A549 (cell line): ENCODE measurements around the gene FIGLA. TPM values are rescaled to one million over a fixed set of nuclear protein-coding genes. Genes with fewer than 3 reads are reported as not detected.

Source experiments
- ATAC-seq, 2 experiments: fragments of 200-7000 bp in 1 of 2; fragments of >200 bp in 1 of 2; cut with Nextera tagmentation in 1 of 2; cut with Tn5 transposase in 1 of 2; 3 replicates each; pipeline versions ENCODE4 v1.8.0 to v1.9.1; 2018 to 2020; ENCODE audit warnings: mild to moderate bottlenecking in 1 of 2, moderate library complexity in 1 of 2
- CTCF ChIA-PET: fragments of 300-600 bp; sonication (Branson Sonifier 250); formaldehyde crosslinking; extraction: SDS; loops from one replicate; lab custom pipeline; 2021; ENCODE audit warnings: antibody characterized with exemption, inconsistent platforms; lab: Yijun Ruan, JAX
- POLR2A ChIA-PET: fragments of 350-600 bp; formaldehyde crosslinking; extraction: SDS; loops from one replicate; lab custom pipeline; 2021; ENCODE audit warnings: antibody characterized with exemption, inconsistent platforms; lab: Yijun Ruan, JAX
- DNase-seq, 2 experiments: peaks; one replicate each; pipeline versions ENCODE4 v3.0.0 to v3.0.0-alpha.2; 2011 to 2016; ENCODE audit warnings: low read depth in 1 of 2, low spot score in 1 of 2
- FAIRE-seq: peaks from 2 replicates; lab custom pipeline; 2011; peaks lifted over from hg19 to GRCh38; lab: Jason Lieb, UNC
- H3K27ac ChIP-seq, 2 experiments: fragments of >200 bp; sonication (Bioruptor Twin); formaldehyde crosslinking; 3 replicates each; pipeline ENCODE4 v1.5.1; 2016 to 2017
- H3K4me1 ChIP-seq: fragments of >200 bp; sonication (Bioruptor Twin); formaldehyde crosslinking; 3 replicates; pipeline ENCODE4 v1.6.1; 2016
- H3K4me2 ChIP-seq: fragments of >200 bp; sonication (Bioruptor Twin); formaldehyde crosslinking; 3 replicates; pipeline ENCODE4 v1.6.1; 2016
- H3K4me3 ChIP-seq: fragments of >200 bp; sonication (Bioruptor Twin); formaldehyde crosslinking; 3 replicates; pipeline ENCODE4 v1.5.1; 2016
- H3K9me3 ChIP-seq: fragments of >200 bp; sonication (Bioruptor Twin); formaldehyde crosslinking; 3 replicates; pipeline ENCODE4 v1.6.1; 2016
- BCL3 ChIP-seq: fragments of >200 bp; sonication (Bioruptor Twin); formaldehyde crosslinking; IDR thresholded peaks from 3 replicates; pipeline ENCODE4 v1.6.1; 2016
- BHLHE40 ChIP-seq: IDR thresholded peaks from 2 replicates; pipeline ENCODE4 v1.6.1; 2012; ENCODE audit warnings: low read depth, low read length, inconsistent platforms
- CHD2 ChIP-seq: fragments of 150-350 bp; IDR thresholded peaks from 2 replicates; pipeline ENCODE4 v1.6.1; 2014; ENCODE audit warnings: low read length; ENCODE audit not compliant: partially characterized antibody
- CTCF ChIP-seq: fragments of >200 bp; sonication (Bioruptor Twin); formaldehyde crosslinking; IDR thresholded peaks from 3 replicates; pipeline ENCODE4 v1.5.1; 2016
- ELK1 ChIP-seq: fragments of 150-350 bp; IDR thresholded peaks from 2 replicates; pipeline ENCODE4 v1.6.1; 2014; ENCODE audit warnings: low read depth, mild to moderate bottlenecking, low read length
- HDAC2 ChIP-seq: fragments of 200-600 bp; sonication (generic); IDR thresholded peaks from 2 replicates; pipeline ENCODE4 v1.6.1; 2016
- HEYL ChIP-seq: fragments of 250-450 bp; sonication (Bioruptor Pico); IDR thresholded peaks from 2 replicates; pipeline ENCODE4 v1.8.0; 2021; ENCODE audit warnings: mild to moderate bottlenecking, moderate library complexity
- HMGXB4 ChIP-seq: fragments of 250-450 bp; sonication (Bioruptor Pico); IDR thresholded peaks from 2 replicates; pipeline ENCODE4 v1.5.0; 2021; ENCODE audit warnings: mild to moderate bottlenecking, moderate library complexity, borderline replicate concordance
- HOXA7 ChIP-seq: fragments of 250-450 bp; sonication (Bioruptor Pico); IDR thresholded peaks from 2 replicates; pipeline ENCODE4 v1.5.0; 2020; ENCODE audit warnings: mild to moderate bottlenecking, moderate library complexity
- HOXB5 ChIP-seq: fragments of 250-450 bp; sonication (Bioruptor Pico); IDR thresholded peaks from 2 replicates; pipeline ENCODE4 v1.5.0; 2020; ENCODE audit warnings: mild to moderate bottlenecking, moderate library complexity
- JUN ChIP-seq, 2 experiments: fragments of >200 bp; sonication (Bioruptor Twin); formaldehyde crosslinking; IDR thresholded peaks; 2 replicates in 1 of 2; 3 replicates in 1 of 2; pipeline ENCODE4 v1.6.1; 2016 to 2017
- MAFK ChIP-seq: fragments of 450-650 bp; IDR thresholded peaks from 2 replicates; pipeline ENCODE4 v1.6.1; 2014; ENCODE audit not compliant: partially characterized antibody
- MAX ChIP-seq: IDR thresholded peaks from 2 replicates; pipeline ENCODE4 v1.6.1; 2012
- MAZ ChIP-seq: fragments of 150-350 bp; IDR thresholded peaks from 2 replicates; pipeline ENCODE4 v1.6.1; 2014; ENCODE audit warnings: antibody characterized with exemption, low read depth, low read length, borderline replicate concordance
- MYC ChIP-seq: IDR thresholded peaks from 2 replicates; pipeline ENCODE4 v1.6.1; 2012; ENCODE audit warnings: mild to moderate bottlenecking, inconsistent platforms, low read length, improper control_type of control experiment, borderline replicate concordance
- PHF8 ChIP-seq: fragments of 200-600 bp; sonication (generic); IDR thresholded peaks from 2 replicates; pipeline ENCODE4 v1.6.1; 2016; ENCODE audit warnings: low read depth, mild to moderate bottlenecking, antibody characterized with exemption, moderate library complexity, borderline replicate concordance
- POLR2A ChIP-seq: IDR thresholded peaks from 2 replicates; pipeline ENCODE4 v1.6.1; 2012; ENCODE audit warnings: mild to moderate bottlenecking, low read length
- POLR2AphosphoS2 ChIP-seq: conservative IDR thresholded peaks from 2 replicates; pipeline ENCODE4 v1.6.1; 2012; ENCODE audit warnings: low read length, improper control_type of control experiment, inconsistent platforms
- RAD21 ChIP-seq, 2 experiments: fragments of >200 bp in 1 of 2; sonication (Bioruptor Twin) in 1 of 2; formaldehyde crosslinking in 1 of 2; IDR thresholded peaks in 1 of 2; conservative IDR thresholded peaks in 1 of 2; 2 replicates in 1 of 2; 3 replicates in 1 of 2; pipeline ENCODE4 v1.6.1; 2012 to 2018; ENCODE audit warnings: inconsistent platforms in 1 of 2
- RNF2 ChIP-seq: fragments of 200-600 bp; sonication (generic); IDR thresholded peaks from 2 replicates; pipeline ENCODE4 v1.6.1; 2016; ENCODE audit warnings: low read depth, mild to moderate bottlenecking, antibody characterized with exemption, moderate library complexity, borderline replicate concordance
- SMC3 ChIP-seq: fragments of >200 bp; sonication (Bioruptor Twin); formaldehyde crosslinking; IDR thresholded peaks from 3 replicates; pipeline ENCODE4 v1.6.1; 2018; ENCODE audit warnings: inconsistent platforms
- USF2 ChIP-seq: fragments of 450-650 bp; IDR thresholded peaks from 2 replicates; pipeline ENCODE4 v1.6.1; 2014; ENCODE audit warnings: antibody characterized with exemption
- WGBS: methylation state at CpG from one replicate; pipeline ENCODE4 v1.1.6; 2017; ENCODE audit errors: missing lambda C conversion rate; 5-methylcytosine and 5-hydroxymethylcytosine counted together
- polyA plus RNA-seq, 4 experiments: library from polyadenylated mRNA; depleted of rRNA in 3 of 4; stranded (reverse); fragments of >200 nt; fragmentation: RNase III in 1 of 4; extraction: RNeasy Plus Mini Kit Qiagen cat#74134 plus additional on column Dnase treatment in 1 of 4; gene quantifications; 2 replicates in 3 of 4; 3 replicates in 1 of 4; pipeline ENCODE4 v1.2.3, GENCODE V29; 2011 to 2017

The FIGLA gene
- polyA plus RNA-seq, 2 of the 4 experiments (the other 2 are of a cell fraction), result not detected

- Histone ChIP-seq H3K4me1 (peaks cover 11% of the 10 kb centered on the region), H3K4me3 (peak within 1 kb of the TSS; percentile 68), H3K4me2 (peak within 1 kb of the TSS; percentile 91), H3K27ac (peak within 1 kb of the TSS; percentile 77 to 92), H3K9me3 (no peaks in the 10 kb centered on the region)
- 1% methylated on average over 26 of the region's 74 CpGs for WGBS
- ChIA-PET CTCF (interaction anchor here (0.6 to 4.1 kb wide), 47 partner anchors 9 to 466 kb away, joined by 3 to 46 read pairs (median 5); partner anchors contain the start of genes FAM136A and FIGLA), POLR2A (interaction anchor here (0.6 to 1.5 kb wide), 9 partner anchors 9 to 474 kb away, joined by 3 to 7 read pairs (median 4); partner anchors contain the start of gene SNRPG)
- TF ChIP-seq MAZ (0 out of 2 replicates have a peak, but pooled peaks have one; percentile 30), USF2 (no peak), MAFK (peak; percentile 31), PHF8 (peak; percentile 69), JUN (IDR thresholded peaks at IDR 0.05) (peak in 1 of 2 experiments; percentile 74; a peak in 3 of 5 replicates), BHLHE40 (no peak), MAX (peak; percentile 91), HDAC2 (peak; percentile 56; the same call in 1 of the 2 replicates), SMC3 (peak; percentile 64), HOXB5 (CRISPR knock-in tag) (peak; percentile 30; the same call in 1 of the 2 replicates), RAD21 (conservative IDR thresholded peaks at IDR 0.05 in 1 of 2, IDR thresholded peaks at IDR 0.05 in 1 of 2) (peak; percentile 31 to 68; a peak in 4 of 5 replicates), MYC (peak; percentile 43; the same call in 1 of the 2 replicates), CTCF (peak; percentile 97), ELK1 (no peak), HOXA7 (no peak), POLR2AphosphoS2 (no peak), HMGXB4 (CRISPR knock-in tag) (peak; percentile 39; the same call in 1 of the 2 replicates), BCL3 (peak; percentile 65; the same call in 1 of the 3 replicates), HEYL (CRISPR knock-in tag) (no peak), CHD2 (no peak), POLR2A (peak; percentile 81), RNF2 (peak; percentile 57; the same call in 1 of the 2 replicates)
- ATAC-seq, result peak; percentile 86 to 94
- FAIRE-seq, result no peak
- peak; percentile 76 to 81 for DNase-seq
Observed at GRCh38 chr2:70767699-70768589, 22.5 kb downstream of the FIGLA start, which contains the start of gene ADD2. TSS of gene ADD2 (minus strand) at chr2:70768200. CDS start at chr2:70706408, 61,792 bp downstream.
